Stimulated activated naive B cell treated with anti-CD40 and anti-IgM and Interleukin-4, amounts not matched to agents 10 μg/mL and 1 μg/mL and 100 μg/mL, for 72 hours (primary cell): ENCODE measurements around the gene TNFRSF25.
"Not testable (repeated sequence)": the region's sequence is repeated elsewhere in the genome, so short reads cannot be mapped to it uniquely, and the experiment has no call there.

ENCODE experiments used
- ATAC-seq, 2 donors: fragments of 150-1000 bp; cut with Tn5 transposase; replicated peaks; 2 replicates each; pipeline ENCODE4 v1.10.0; 2021; ENCODE audit warnings: moderate library complexity in 1 of 2
- DNase-seq: peaks from one replicate; pipeline ENCODE4 v3.0.0; 2021
- H3K27ac Mint-ChIP-seq: one replicate; pipeline ENCODE4 v1.8.0; 2022; ENCODE audit warnings: mild to moderate bottlenecking, mixed read lengths
- H3K27me3 Mint-ChIP-seq, 2 donors: one replicate each; pipeline ENCODE4 v1.8.0; 2022; ENCODE audit warnings: mixed read lengths in 2 of 2
- H3K36me3 Mint-ChIP-seq, 2 donors: one replicate each; pipeline ENCODE4 v1.8.0; 2022; ENCODE audit warnings: mixed read lengths in 2 of 2, mild to moderate bottlenecking in 1 of 2
- H3K4me1 Mint-ChIP-seq, 2 donors: one replicate each; pipeline ENCODE4 v1.8.0; 2022; ENCODE audit warnings: mixed read lengths in 2 of 2, mild to moderate bottlenecking in 1 of 2
- H3K4me3 Mint-ChIP-seq, 2 donors: one replicate each; pipeline ENCODE4 v1.8.0; 2022; ENCODE audit warnings: mild to moderate bottlenecking in 2 of 2, mixed read lengths in 2 of 2, moderate library complexity in 1 of 2
- H3K9me3 Mint-ChIP-seq, 2 donors: one replicate each; pipeline ENCODE4 v1.8.0; 2022; ENCODE audit warnings: mixed read lengths in 2 of 2, mild to moderate bottlenecking in 1 of 2

Gene TNFRSF25

DNA sequence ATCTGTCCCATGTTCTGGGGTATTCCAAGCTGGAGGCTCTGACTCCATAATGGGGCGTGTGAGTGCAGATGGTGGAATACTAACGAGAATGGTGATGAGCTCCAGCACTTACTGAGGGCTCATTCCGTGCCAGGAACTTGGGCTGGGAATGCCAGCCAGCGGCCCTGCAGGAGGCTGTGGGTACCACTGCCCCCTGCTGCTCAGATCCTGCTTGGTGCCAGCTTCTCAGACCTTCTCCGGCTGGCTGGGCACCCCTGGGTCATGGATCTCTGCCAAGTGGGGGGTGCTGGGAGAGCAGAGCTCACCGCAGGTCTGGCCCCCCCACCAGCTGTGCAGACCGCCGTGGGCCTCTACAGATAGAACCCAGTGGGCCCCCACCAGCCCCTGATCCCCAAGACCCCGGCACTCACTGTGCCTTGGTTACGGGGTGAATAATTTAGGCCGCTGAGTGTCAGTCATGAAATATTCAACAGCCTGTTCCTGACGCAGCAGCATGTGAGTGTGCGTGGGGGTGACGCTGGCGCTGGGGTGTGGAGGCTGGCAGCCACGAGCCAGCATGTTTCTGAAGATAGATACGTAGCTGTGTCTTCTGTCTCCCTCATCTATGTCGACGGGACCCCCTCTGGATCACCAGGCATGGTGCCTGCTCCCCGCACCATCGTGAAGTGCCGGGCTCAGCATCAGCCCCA, 28.8 kb downstream of the TNFRSF25 start:
- not testable (repeated sequence) for H3K4me3 Mint-ChIP-seq, H3K9me3 Mint-ChIP-seq, DNase-seq, H3K27ac Mint-ChIP-seq, H3K36me3 Mint-ChIP-seq, ATAC-seq
- peaks cover 15 to 23% of the 10 kb centered on the region in 2 donors for H3K4me1 Mint-ChIP-seq
- H3K27me3 Mint-ChIP-seq, result peaks cover 51 to 65% of the 10 kb centered on the region in 2 donors

DNA sequence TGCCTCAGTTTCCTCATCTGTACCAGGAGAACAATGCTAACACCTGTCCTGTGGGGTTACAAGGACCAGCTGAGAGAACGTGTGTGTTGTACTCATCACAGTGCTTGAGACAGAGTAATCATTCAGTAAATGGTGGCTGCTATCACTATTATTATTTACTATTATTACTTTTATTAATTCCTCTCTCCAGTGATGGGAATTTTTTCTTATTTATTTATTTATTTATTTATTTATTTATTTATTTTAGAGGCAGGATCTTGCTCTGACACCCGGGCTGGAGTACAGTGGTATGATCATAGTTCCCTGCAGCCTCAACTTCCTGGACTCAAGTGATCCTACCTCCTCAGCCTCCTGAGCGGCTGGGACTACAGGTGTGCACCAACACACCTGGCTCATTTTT, 29.7 kb downstream of the TNFRSF25 start:
- not testable (repeated sequence) for DNase-seq, H3K4me3 Mint-ChIP-seq, H3K36me3 Mint-ChIP-seq, H3K9me3 Mint-ChIP-seq, ATAC-seq, H3K27ac Mint-ChIP-seq
- Mint-ChIP-seq H3K27me3 (peaks cover 43 to 57% of the 10 kb centered on the region in 2 donors), H3K4me1 (peaks cover 15 to 23% of the 10 kb centered on the region in 2 donors)

GRCh38 chr1:6435547-6435946, 30.4 kb downstream of the TNFRSF25 start:
- ATAC-seq (no peak), DNase-seq (no peak)
- H3K9me3 Mint-ChIP-seq, result no peaks in the 10 kb centered on the region
- peaks cover 41 to 54% of the 10 kb centered on the region in 2 donors for H3K27me3 Mint-ChIP-seq
- no peak overlapping the region for H3K27ac Mint-ChIP-seq
- H3K4me1 Mint-ChIP-seq, result peaks cover 12 to 18% of the 10 kb centered on the region in 2 donors
- no peak overlapping the region for H3K4me3 Mint-ChIP-seq
- no peaks in the 10 kb centered on the region for H3K36me3 Mint-ChIP-seq

DNA sequence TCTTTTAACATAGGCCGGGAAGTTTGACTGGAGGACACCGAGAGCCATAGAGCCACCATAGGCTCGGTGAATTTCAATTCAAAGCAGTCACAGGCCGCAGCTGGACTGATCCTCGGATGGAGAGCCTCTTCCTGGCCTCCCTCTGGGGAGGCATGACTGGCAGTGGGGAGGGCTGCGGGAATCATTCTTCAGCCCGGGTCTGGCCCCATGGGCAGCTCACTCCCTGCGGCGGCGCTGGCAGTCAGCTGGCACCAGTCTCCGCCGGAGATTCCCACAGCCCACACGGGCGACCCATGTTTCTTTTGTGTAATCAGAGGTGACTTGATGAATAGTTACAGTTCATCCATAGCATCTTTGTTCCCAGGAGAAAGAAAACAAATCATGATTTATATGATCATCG, 30.8 kb downstream of the TNFRSF25 start:
- ATAC-seq, result no peak
- DNase-seq, result no peak
- H3K9me3 Mint-ChIP-seq, result no peaks in the 10 kb centered on the region
- no peaks in the 10 kb centered on the region for H3K36me3 Mint-ChIP-seq
- peaks cover 46 to 58% of the 10 kb centered on the region in 2 donors for H3K27me3 Mint-ChIP-seq
- no peak overlapping the region for H3K4me3 Mint-ChIP-seq
- H3K27ac Mint-ChIP-seq, result no peak overlapping the region
- peaks cover 13 to 18% of the 10 kb centered on the region in 2 donors for H3K4me1 Mint-ChIP-seq

GRCh38 chr1:6434186-6434585, 31.8 kb downstream of the TNFRSF25 start:
- DNase-seq, result no peak
- ATAC-seq, result no peak
- peaks cover 9 to 10% of the 10 kb centered on the region in 2 donors for H3K4me1 Mint-ChIP-seq
- no peak overlapping the region for H3K4me3 Mint-ChIP-seq
- no peaks in the 10 kb centered on the region for H3K36me3 Mint-ChIP-seq
- peaks cover 46 to 58% of the 10 kb centered on the region in 2 donors for H3K27me3 Mint-ChIP-seq
- no peaks in the 10 kb centered on the region for H3K9me3 Mint-ChIP-seq
- H3K27ac Mint-ChIP-seq, result no peak overlapping the region

DNA sequence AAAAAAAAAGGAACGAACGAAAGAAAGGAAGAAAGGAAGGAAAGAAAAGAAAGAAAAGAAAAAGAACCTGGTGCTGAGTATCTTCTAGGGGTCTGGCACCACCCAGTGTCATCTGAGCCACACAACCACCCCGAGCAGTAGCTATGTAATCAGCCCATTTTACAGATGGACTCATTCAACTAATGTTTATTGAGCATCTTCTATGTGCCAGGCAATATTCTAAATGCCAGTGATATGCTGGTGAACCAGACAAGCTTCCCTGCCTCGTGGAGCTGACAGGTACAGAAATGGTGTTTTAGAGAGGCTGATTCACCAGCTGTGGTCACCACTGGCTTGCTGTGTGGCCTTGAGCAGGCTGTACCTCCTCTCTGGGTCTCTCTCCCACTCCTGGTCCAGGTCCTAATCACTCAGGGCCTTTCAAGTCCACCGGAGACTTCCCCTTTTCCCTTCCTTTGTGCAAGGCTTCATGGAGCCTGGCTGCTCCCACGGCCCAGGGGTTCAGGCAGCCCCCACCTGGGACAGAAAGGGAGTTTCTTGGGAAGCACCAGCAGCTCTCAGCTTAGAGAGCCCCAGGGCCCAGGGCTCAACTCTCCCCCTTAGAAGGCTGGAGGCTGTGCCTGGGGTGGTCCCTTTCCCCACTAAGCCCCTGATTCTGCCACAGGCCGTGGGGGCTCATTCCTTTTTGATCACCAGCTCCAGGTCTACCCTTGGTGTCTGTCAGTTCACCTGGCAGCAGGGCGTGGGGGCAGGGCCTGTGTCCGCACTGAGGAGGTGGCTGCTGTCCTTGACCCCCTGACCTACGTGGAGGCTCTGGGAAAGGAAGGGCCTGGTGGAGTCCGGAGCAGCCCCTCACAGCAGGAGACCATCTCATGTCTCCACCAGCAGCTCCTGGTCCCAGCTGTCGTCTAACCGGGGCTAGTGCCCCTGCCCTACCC, 34.1 kb downstream of the TNFRSF25 start:
- not testable (repeated sequence) for H3K9me3 Mint-ChIP-seq, H3K4me1 Mint-ChIP-seq, H3K36me3 Mint-ChIP-seq, H3K27ac Mint-ChIP-seq, DNase-seq, H3K4me3 Mint-ChIP-seq
- ATAC-seq, result peak in 1 of 2 donors; percentile 13
- H3K27me3 Mint-ChIP-seq, result peaks cover 37 to 57% of the 10 kb centered on the region in 2 donors

GRCh38 chr1:6429660-6430411, 36.1 kb downstream of the TNFRSF25 start:
- not testable (repeated sequence) for H3K4me1 Mint-ChIP-seq, H3K36me3 Mint-ChIP-seq, DNase-seq, H3K27ac Mint-ChIP-seq, ATAC-seq, H3K4me3 Mint-ChIP-seq, H3K9me3 Mint-ChIP-seq
- peaks cover 42 to 67% of the 10 kb centered on the region in 2 donors for H3K27me3 Mint-ChIP-seq

- not testable (repeated sequence) for H3K9me3 Mint-ChIP-seq, H3K36me3 Mint-ChIP-seq, H3K27ac Mint-ChIP-seq, DNase-seq, H3K4me3 Mint-ChIP-seq
- Mint-ChIP-seq H3K4me1 (peaks cover 10 to 11% of the 10 kb centered on the region in 2 donors), H3K27me3 (peaks cover 38 to 64% of the 10 kb centered on the region in 2 donors)
- ATAC-seq, result peak in 1 of 2 donors; percentile 24
These were observed 37.5 kb downstream of the TNFRSF25 start for GRCh38 chr1:6428453-6428852.

GRCh38 chr1:6427441-6428390, 38.3 kb downstream of the TNFRSF25 start:
- H3K27me3 Mint-ChIP-seq, result peaks cover 38 to 71% of the 10 kb centered on the region in 2 donors
- no peaks in the 10 kb centered on the region for H3K9me3 Mint-ChIP-seq
- peaks cover 10 to 13% of the 10 kb centered on the region in 2 donors for H3K4me1 Mint-ChIP-seq
- H3K36me3 Mint-ChIP-seq, result no peaks in the 10 kb centered on the region
- no peak overlapping the region for H3K4me3 Mint-ChIP-seq
- no peak overlapping the region for H3K27ac Mint-ChIP-seq
- no peak for ATAC-seq
- no peak for DNase-seq

DNA sequence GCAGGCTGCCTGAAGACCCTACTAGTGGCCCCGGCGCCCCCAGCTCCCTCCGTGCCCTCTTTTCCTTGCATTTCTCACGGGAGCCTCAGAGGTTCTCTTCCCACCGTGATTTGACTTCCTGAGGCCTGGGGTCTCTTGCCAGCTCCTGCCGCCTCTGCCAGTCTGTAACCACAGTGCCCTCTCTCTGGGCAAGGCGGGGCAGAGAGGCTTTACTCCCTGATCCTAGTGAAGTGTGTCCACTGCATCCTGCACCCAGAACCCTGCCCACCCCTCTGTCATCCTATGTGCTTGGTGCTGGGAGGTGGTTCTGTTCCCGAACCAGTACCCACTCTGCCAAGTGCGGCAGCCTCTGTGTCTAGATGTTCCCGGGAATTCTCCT, 39.0 kb downstream of the TNFRSF25 start:
- no peak overlapping the region for H3K4me3 Mint-ChIP-seq
- no peaks in the 10 kb centered on the region for H3K36me3 Mint-ChIP-seq
- peaks cover 10 to 13% of the 10 kb centered on the region in 2 donors for H3K4me1 Mint-ChIP-seq
- no peaks in the 10 kb centered on the region for H3K9me3 Mint-ChIP-seq
- DNase-seq (no peak), ATAC-seq (no peak)
- H3K27me3 Mint-ChIP-seq, result peaks cover 42 to 77% of the 10 kb centered on the region in 2 donors
- no peak overlapping the region for H3K27ac Mint-ChIP-seq

DNA sequence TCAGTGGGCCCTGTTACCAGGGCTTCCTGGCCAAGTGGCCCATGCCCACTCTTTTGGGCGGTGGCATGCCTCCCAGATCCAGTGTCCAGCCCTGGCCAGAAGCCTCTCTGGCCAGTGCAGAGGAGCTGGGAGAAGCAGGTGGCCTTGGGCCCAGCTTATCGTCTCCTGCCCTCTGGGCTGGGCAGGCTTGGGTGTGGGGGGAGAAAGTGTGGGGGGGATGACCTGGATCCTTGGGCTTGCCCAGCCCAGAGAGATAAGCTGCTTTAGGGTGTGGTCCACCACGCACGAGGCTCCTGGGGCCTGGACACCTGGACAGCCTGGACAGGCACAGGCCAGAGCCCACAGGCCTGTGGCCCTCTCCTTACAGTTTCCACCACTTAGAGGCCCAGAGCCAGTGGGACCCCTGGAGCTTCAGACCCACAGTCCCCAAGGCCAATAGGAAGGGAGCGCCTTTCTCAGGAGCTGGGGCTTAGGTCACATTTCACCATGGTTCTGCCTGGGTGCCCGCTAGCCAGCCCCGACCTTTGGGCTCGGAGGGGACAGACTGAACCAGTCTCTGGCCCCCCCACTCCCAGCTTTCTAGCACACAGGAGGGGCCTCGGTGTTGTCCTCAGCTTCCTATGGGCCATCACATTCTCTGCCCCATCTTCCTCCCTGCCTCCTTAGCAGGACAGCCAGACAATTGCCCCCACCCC, 39.5 kb downstream of the TNFRSF25 start:
- peaks cover 47 to 83% of the 10 kb centered on the region in 2 donors for H3K27me3 Mint-ChIP-seq

DNA sequence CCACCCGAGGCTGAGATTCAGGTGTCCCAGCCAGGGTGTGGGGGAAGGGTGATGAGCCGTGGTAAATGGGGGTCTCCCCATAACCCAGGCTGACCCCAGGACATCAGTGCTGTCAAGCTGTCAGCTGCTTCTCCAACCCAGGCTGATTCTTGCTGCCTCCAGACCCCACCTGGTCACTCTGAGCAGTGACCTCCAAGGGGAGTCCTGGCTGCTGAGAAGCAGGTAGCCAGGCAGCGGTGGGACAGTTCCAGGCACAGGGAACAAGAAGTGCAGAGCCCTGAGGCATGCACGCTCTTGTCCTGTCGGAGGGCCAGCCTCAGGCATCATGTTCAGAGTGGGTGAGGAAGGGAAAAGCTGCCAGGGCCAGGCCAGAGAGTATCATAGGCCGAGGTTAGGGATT, 40.3 kb downstream of the TNFRSF25 start:
- Mint-ChIP-seq H3K36me3 (no peaks in the 10 kb centered on the region), H3K9me3 (no peaks in the 10 kb centered on the region), H3K27me3 (peaks cover 51 to 89% of the 10 kb centered on the region in 2 donors), H3K27ac (no peak overlapping the region), H3K4me3 (no peak overlapping the region), H3K4me1 (peaks cover 10 to 14% of the 10 kb centered on the region in 2 donors)
- ATAC-seq (no peak), DNase-seq (no peak)

More for the DNA sequence above, 39.5 kb downstream of the TNFRSF25 start:
- Mint-ChIP-seq H3K4me3 (no peak overlapping the region), H3K4me1 (peaks cover 10 to 13% of the 10 kb centered on the region in 2 donors), H3K36me3 (no peaks in the 10 kb centered on the region), H3K27ac (no peak overlapping the region), H3K9me3 (no peaks in the 10 kb centered on the region)
- DNase-seq (no peak), ATAC-seq (no peak)
